Fibroblast of lung (primary cell): Measurements from ENCODE around the gene CPNE4.

Experiments used
- EZH2 ChIP-seq: IDR thresholded peaks from 2 replicates; pipeline ENCODE4 v1.5.1; 2012; ENCODE audit warnings: low read length, control low read depth, mild to moderate bottlenecking; ENCODE audit errors: missing control alignments
- TF ChIP-seq, protein P1 (sequence below), 2 donors: IDR thresholded peaks in 1 of 2; conservative IDR thresholded peaks in 1 of 2; 1 replicate in 1 of 2; 2 replicates in 1 of 2; pipeline ENCODE4 v1.5.1; 2011 to 2012; ENCODE audit warnings: low read length in 2 of 2, control low read depth in 1 of 2, inconsistent platforms in 1 of 2, low read depth in 1 of 2, mild to moderate bottlenecking in 1 of 2

DNA sequence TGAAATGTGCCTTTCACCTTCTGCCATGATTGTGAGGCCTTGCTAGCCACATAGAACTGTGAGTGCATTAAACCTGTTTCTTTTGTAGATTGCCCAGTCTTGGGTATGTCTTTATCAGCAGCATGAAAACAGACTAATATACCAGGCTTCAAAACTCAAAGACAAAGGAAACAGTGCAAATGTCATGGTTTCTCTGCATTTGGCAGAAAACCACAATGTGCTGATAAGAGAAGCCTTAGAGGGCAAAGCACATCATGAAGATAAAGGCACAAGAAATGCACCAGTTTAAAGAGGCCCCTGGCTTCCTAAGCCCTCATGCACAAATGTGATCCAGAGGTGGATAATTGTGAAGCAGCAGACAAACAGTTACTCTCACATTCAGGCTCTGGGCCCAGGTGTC is 259.2 kb downstream of the CPNE4 start:
- TF ChIP-seq, protein P1, sequence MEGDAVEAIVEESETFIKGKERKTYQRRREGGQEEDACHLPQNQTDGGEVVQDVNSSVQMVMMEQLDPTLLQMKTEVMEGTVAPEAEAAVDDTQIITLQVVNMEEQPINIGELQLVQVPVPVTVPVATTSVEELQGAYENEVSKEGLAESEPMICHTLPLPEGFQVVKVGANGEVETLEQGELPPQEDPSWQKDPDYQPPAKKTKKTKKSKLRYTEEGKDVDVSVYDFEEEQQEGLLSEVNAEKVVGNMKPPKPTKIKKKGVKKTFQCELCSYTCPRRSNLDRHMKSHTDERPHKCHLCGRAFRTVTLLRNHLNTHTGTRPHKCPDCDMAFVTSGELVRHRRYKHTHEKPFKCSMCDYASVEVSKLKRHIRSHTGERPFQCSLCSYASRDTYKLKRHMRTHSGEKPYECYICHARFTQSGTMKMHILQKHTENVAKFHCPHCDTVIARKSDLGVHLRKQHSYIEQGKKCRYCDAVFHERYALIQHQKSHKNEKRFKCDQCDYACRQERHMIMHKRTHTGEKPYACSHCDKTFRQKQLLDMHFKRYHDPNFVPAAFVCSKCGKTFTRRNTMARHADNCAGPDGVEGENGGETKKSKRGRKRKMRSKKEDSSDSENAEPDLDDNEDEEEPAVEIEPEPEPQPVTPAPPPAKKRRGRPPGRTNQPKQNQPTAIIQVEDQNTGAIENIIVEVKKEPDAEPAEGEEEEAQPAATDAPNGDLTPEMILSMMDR (conservative IDR thresholded peaks at IDR 0.05 in 1 of 2, IDR thresholded peaks at IDR 0.05 in 1 of 2; ENCODE audit: low read depth in 1 of 2, low read length in 2 of 2): no peak
- no peak for TF ChIP-seq EZH2
